Spinal cord (tissue), 10 donors: ENCODE data around the gene C11orf24. TPM values are rescaled to one million over a fixed set of nuclear protein-coding genes. Genes with fewer than 3 reads are reported as not detected.

ENCODE experiments used
- DNase-seq, 6 donors: peaks; one replicate each; pipeline versions ENCODE4 v3.0.0 to v3.0.0-alpha.2; 2013 to 2015; ENCODE audit warnings: low spot score in 6 of 6, low read depth in 4 of 6
- H3K27ac ChIP-seq: one replicate; pipeline ENCODE4 v1.5.1; 2013; ENCODE audit warnings: low read depth, low read length, control low read depth
- H3K27me3 ChIP-seq: one replicate; pipeline ENCODE4 v1.6.1; 2013; ENCODE audit warnings: low read length; ENCODE audit not compliant: control insufficient read depth, insufficient read depth
- H3K36me3 ChIP-seq: one replicate; pipeline ENCODE4 v1.6.1; 2013; ENCODE audit warnings: low read length; ENCODE audit not compliant: control insufficient read depth, insufficient read depth
- H3K4me1 ChIP-seq: one replicate; pipeline ENCODE4 v1.6.1; 2013; ENCODE audit warnings: low read length; ENCODE audit not compliant: control insufficient read depth, insufficient read depth
- H3K4me3 ChIP-seq: one replicate; pipeline ENCODE4 v1.5.1; 2013; ENCODE audit warnings: low read depth, low read length, control low read depth
- H3K9me3 ChIP-seq: one replicate; pipeline ENCODE4 v1.6.1; 2013; ENCODE audit warnings: low read length; ENCODE audit not compliant: control insufficient read depth, insufficient read depth
- WGBS: methylation state at CpG from one replicate; pipeline ENCODE4 v1.1.5; 2013; ENCODE audit warnings: missing lambda C conversion rate; ENCODE audit not compliant: insufficient coverage; 5-methylcytosine and 5-hydroxymethylcytosine counted together
- polyA plus RNA-seq, 2 donors: library from polyadenylated mRNA; unstranded; fragments of 120-200 nt; gene quantifications; one replicate each; pipeline ENCODE4 v1.2.1, GENCODE V29; 2013; ENCODE audit not compliant: insufficient read length in 2 of 2
- total RNA-seq, 2 donors: library from RNA; depleted of rRNA in 1 of 2; stranded (reverse); fragments of 120-200 nt in 1 of 2; fragments of >200 nt in 1 of 2; gene quantifications; one replicate each; pipeline versions ENCODE4 v1.2.3 to v1.2.4, GENCODE V29; 2013 to 2014
- donor health status: healthy.

C11orf24 gene
- total and polyA plus RNA-seq, 4 donors = 12.7 to 31.9 (median 19.4) TPM

DNA sequence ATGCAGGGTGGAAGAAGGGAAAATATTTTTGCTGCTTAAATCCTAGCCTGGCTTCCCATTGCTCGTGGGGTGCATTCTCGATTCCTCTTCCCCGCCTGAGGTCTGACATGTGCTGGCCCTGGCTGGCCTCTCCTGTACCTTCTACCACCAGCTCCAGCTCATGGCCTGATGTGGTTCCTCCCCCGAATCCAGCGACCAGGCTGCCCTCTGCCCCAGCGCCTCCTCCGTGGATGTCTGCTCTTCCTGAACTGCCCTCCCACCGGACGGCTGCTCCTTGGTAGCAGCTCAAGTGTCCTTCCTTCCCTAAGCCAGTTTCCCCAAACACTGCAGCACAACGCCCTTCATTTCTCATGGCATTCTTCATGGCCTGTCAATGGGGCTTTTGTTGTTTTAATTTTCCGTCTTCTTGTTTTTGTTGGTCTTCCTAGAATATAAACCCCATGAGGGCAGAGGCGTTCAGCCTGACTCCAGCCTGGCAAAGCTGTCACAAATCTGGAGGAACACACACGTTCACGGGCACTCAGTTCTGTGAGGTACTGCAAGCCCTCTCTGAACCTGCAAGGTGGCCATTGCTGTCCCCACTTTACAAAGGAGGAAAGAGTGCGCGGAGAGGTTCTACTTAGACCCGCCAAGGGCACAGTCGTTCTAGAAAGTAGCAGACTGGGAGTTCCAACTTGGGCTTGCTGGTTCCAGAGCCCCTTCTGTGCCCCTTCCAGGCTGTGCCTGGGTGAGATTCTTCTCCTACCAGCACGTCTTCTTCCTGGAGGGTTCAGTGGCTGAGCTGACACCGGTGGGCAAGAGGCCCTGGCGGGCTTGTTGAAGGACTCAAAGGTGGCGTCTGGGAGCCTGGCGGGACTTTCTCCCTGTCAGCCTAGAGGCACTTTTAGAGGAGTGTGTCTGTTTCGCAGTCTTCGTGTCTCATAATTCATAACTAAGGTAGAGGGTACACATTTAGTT, 39.7 kb upstream of the C11orf24 start:
- H3K4me1 ChIP-seq = peaks cover 39% of the 10 kb centered on the region
- H3K27ac ChIP-seq = no peak overlapping the region
- WGBS = 78% methylated on average over 16 of the region's 25 CpGs
- no peak overlapping the region for H3K4me3 ChIP-seq
- H3K9me3 ChIP-seq = no peaks in the 10 kb centered on the region
- no peaks in the 10 kb centered on the region for H3K36me3 ChIP-seq
- DNase-seq = peak in 1 of 6 donors; percentile 10
- no peaks in the 10 kb centered on the region for H3K27me3 ChIP-seq

GRCh38 chr11:68309621-68310185, 37.9 kb upstream of the C11orf24 start:
- Histone ChIP-seq H3K36me3 (no peaks in the 10 kb centered on the region), H3K9me3 (no peaks in the 10 kb centered on the region), H3K4me3 (no peak overlapping the region), H3K4me1 (peaks cover 28% of the 10 kb centered on the region), H3K27me3 (no peaks in the 10 kb centered on the region), H3K27ac (no peak overlapping the region)
- DNase-seq = no peak
- WGBS = no CpG with 5 or more reads among the region's 2 CpGs

- 79% methylated on average over 11 of the region's 11 CpGs for WGBS
- no peak overlapping the region for H3K27ac ChIP-seq
- no peak for DNase-seq
- H3K4me1 ChIP-seq = peaks cover 13% of the 10 kb centered on the region
- no peak overlapping the region for H3K4me3 ChIP-seq
- H3K9me3 ChIP-seq = no peaks in the 10 kb centered on the region
- no peaks in the 10 kb centered on the region for H3K36me3 ChIP-seq
- no peaks in the 10 kb centered on the region for H3K27me3 ChIP-seq
Measured at GRCh38 chr11:68308068-68308467, 36.3 kb upstream of the C11orf24 start.

GRCh38 chr11:68306636-68307035, 34.9 kb upstream of the C11orf24 start:
- Histone ChIP-seq H3K27ac (no peak overlapping the region), H3K27me3 (no peaks in the 10 kb centered on the region), H3K9me3 (no peaks in the 10 kb centered on the region), H3K36me3 (no peaks in the 10 kb centered on the region), H3K4me3 (no peak overlapping the region), H3K4me1 (peaks cover 7% of the 10 kb centered on the region)
- no peak for DNase-seq
- WGBS = no CpG with 5 or more reads among the region's 3 CpGs

- 94% methylated on average over 3 of the region's 7 CpGs for WGBS
- Histone ChIP-seq H3K27me3 (no peaks in the 10 kb centered on the region), H3K4me3 (no peak overlapping the region), H3K9me3 (no peaks in the 10 kb centered on the region), H3K27ac (no peak overlapping the region), H3K4me1 (peaks cover 4% of the 10 kb centered on the region), H3K36me3 (no peaks in the 10 kb centered on the region)
- DNase-seq = no peak
Measured at GRCh38 chr11:68303982-68304780, 32.4 kb upstream of the C11orf24 start.

- Histone ChIP-seq H3K4me3 (no peak overlapping the region), H3K27ac (no peak overlapping the region), H3K36me3 (no peaks in the 10 kb centered on the region), H3K4me1 (peaks cover 9% of the 10 kb centered on the region), H3K9me3 (no peaks in the 10 kb centered on the region), H3K27me3 (no peaks in the 10 kb centered on the region)
- WGBS = 86% methylated on average over 1 of the region's 2 CpGs
- no peak for DNase-seq
Measured at GRCh38 chr11:68303083-68303482, 31.3 kb upstream of the C11orf24 start.

DNA sequence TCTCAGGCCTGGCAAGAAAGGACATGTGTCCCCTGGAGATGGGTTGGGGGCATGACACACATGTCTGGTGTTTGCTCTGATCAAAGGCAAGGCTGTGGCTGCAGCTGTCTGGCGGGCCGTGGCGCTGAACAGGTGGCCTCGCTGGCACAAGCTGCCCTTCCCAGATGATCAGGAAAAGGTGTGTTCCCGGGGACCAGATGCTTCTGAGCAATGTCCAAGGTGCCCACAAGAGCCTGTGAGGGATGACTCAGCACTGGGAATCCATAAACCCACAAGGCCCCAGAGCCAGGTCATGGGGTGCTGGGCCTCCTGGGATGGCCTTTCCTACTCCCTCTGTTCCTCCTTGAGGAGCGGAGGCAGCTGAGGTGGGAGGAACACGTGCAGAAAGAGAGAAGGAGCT, 30.9 kb upstream of the C11orf24 start:
- H3K4me3 ChIP-seq = no peak overlapping the region
- no peaks in the 10 kb centered on the region for H3K36me3 ChIP-seq

DNA sequence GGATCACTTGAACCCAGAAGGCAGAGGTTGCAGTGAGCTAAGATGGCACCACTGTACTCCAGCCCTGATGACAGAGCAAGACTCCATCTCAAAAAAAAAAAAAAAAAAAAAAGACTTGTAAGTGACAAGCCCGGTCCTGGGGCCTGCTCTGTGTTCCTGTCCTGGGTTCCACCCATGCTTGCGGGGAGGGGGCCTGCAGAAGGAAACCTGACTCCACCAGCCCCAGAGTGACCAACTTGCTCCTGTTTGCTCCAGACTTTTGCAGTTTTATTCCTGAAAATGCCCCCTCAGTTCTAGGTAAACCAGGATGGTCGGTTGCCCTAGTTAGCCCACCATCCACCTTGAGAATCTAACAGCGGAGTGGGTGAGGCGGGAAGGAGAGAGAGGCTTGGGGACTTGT, 30.5 kb upstream of the C11orf24 start:
- no peaks in the 10 kb centered on the region for H3K9me3 ChIP-seq

More for the DNA sequence above, 30.9 kb upstream of the C11orf24 start:
- Histone ChIP-seq H3K4me1 (peaks cover 10% of the 10 kb centered on the region), H3K9me3 (no peaks in the 10 kb centered on the region), H3K27ac (no peak overlapping the region), H3K27me3 (no peaks in the 10 kb centered on the region)
- WGBS = 90% methylated on average over 5 of the region's 7 CpGs
- DNase-seq = no peak

GRCh38 chr11:68300076-68300830, 28.5 kb upstream of the C11orf24 start:
- H3K4me1 ChIP-seq = peaks cover 14% of the 10 kb centered on the region
- no peak overlapping the region for H3K4me3 ChIP-seq
- no peak for DNase-seq
- H3K27me3 ChIP-seq = no peaks in the 10 kb centered on the region
- WGBS = 89% methylated on average over 9 of the region's 12 CpGs
- no peaks in the 10 kb centered on the region for H3K9me3 ChIP-seq
- H3K27ac ChIP-seq = no peak overlapping the region
- no peaks in the 10 kb centered on the region for H3K36me3 ChIP-seq

More for the DNA sequence above, 30.5 kb upstream of the C11orf24 start:
- WGBS = 64% methylated on average over 4 of the region's 5 CpGs
- peaks cover 14% of the 10 kb centered on the region for H3K4me1 ChIP-seq
- no peaks in the 10 kb centered on the region for H3K27me3 ChIP-seq
- no peak for DNase-seq
- H3K27ac ChIP-seq = no peak overlapping the region
- no peak overlapping the region for H3K4me3 ChIP-seq
- no peaks in the 10 kb centered on the region for H3K36me3 ChIP-seq
